GM19452 (cell line): ENCODE data around the gene NLRC5.
"Not testable (repeated sequence)": the region's sequence is repeated elsewhere in the genome, so short reads cannot be mapped to it uniquely, and the experiment has no call there.

Source experiments
- ATAC-seq: cut with Tn5 transposase; IDR thresholded peaks from one replicate; pipeline ENCODE4 v1.9.1; 2021; ENCODE audit not compliant: unreplicated experiment

Gene NLRC5

GRCh38 chr16:57042157-57043111, 53.1 kb downstream of the NLRC5 start:
- ATAC-seq: peak; percentile 69

DNA sequence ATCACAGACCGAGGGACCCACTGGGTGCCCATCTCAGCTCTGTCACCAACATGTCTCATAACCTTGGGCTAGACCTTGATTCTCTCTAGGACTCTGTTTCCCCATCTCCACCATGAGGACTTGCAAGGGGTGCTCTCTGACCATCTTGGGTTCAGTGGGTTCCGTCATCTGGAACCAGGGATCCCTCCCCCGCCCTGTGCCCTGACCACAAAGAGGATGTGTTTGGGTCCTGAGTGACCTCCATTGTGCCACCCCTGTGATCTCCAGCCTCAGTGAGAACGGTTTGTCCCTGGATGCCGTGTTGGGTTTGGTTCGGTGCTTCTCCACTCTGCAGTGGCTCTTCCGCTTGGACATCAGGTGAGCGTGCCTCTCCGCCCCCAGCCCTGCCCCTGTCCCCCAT, 53.9 kb downstream of the NLRC5 start:
- no peak for ATAC-seq

DNA sequence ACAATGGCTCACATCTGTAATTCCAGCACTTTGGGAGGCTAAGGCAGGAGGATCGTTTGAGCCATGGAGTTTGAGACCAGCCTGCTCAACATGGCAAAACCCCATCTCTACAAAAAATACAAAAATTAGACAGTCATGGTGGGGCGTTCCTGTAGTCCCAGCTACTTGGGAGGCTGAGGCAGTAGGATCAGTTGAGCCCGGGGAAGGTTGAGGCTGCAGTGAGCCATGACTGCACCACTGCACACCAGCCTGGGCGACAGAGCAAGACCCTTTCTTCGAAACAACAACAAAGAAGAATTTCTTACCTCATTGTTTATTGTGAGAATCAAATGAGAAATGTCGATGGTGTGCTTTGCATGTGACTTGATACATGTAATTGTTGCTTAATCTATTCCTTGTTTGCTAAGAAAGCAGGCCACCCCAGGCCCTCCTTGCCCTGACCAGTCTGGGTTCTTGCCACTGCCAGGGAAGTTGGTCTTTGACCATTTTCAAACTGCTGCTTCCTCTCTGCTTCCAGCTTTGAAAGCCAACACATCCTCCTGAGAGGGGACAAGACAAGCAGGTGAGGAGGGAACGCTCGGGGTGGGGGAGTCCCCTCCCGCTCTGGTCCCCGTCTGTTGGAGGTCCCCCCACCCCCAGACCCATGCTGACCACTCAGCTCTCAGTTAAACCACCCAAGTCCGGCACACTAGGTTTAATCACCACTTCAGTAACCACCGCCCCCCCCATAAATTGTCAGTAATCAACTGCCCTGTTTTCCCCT, 55.8 kb downstream of the NLRC5 start:
- ATAC-seq: no peak

GRCh38 chr16:57045694-57046381, 56.5 kb downstream of the NLRC5 start:
- ATAC-seq: no peak

- ATAC-seq: no peak
These were observed 58.7 kb downstream of the NLRC5 start for GRCh38 chr16:57048095-57048494.

DNA sequence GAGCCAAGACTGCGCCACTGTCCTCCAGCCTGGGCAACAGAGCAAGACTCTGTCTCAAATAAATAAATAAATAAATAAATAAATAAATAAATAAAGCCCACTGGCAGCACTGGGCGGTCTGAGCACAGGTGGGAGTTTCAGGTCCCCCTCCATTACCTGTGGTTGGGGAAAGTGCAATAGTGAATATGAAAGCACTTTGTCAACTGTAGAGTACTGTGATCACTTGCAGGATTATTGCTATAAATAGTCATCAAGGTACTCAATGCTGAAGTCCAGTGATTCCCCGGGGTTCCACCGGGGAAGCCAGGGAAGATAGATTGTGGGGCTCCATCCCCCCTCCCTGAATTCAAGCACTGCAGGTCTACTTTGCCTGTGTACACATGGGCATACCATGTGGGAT, 60.3 kb downstream of the NLRC5 start:
- ATAC-seq: peak; percentile 64

GRCh38 chr16:57051696-57052228, 62.4 kb downstream of the NLRC5 start:
- no peak for ATAC-seq

- no peak for ATAC-seq
These were observed 63.8 kb downstream of the NLRC5 start for GRCh38 chr16:57053206-57053605.

- ATAC-seq: no peak
These were observed 65.0 kb downstream of the NLRC5 start for GRCh38 chr16:57054338-57054737.

DNA sequence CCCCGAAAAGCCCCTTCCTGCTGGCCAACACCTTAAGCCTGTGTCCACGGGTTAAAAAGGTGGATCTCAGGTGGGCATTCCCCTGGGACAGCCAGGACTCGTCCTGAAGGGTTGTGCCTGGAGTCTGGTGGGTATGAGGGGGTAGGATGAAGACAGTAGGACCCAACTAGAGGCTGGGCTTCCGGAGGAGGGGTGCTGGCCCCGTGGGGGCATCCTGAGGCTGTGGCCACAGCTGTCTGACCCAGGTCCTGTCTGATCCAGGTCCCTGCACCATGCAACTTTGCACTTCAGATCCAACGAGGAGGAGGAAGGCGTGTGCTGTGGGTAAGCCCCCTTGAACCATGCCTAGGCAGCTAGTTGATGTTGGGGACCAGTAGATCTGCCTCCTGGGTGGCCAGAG, 65.4 kb downstream of the NLRC5 start:
- ATAC-seq: no peak

GRCh38 chr16:57055671-57056070, 66.3 kb downstream of the NLRC5 start:
- no peak for ATAC-seq

- no peak for ATAC-seq
These were observed 69.0 kb downstream of the NLRC5 start for GRCh38 chr16:57058291-57058861.

GRCh38 chr16:57060323-57061083, 71.1 kb downstream of the NLRC5 start:
- no peak for ATAC-seq

DNA sequence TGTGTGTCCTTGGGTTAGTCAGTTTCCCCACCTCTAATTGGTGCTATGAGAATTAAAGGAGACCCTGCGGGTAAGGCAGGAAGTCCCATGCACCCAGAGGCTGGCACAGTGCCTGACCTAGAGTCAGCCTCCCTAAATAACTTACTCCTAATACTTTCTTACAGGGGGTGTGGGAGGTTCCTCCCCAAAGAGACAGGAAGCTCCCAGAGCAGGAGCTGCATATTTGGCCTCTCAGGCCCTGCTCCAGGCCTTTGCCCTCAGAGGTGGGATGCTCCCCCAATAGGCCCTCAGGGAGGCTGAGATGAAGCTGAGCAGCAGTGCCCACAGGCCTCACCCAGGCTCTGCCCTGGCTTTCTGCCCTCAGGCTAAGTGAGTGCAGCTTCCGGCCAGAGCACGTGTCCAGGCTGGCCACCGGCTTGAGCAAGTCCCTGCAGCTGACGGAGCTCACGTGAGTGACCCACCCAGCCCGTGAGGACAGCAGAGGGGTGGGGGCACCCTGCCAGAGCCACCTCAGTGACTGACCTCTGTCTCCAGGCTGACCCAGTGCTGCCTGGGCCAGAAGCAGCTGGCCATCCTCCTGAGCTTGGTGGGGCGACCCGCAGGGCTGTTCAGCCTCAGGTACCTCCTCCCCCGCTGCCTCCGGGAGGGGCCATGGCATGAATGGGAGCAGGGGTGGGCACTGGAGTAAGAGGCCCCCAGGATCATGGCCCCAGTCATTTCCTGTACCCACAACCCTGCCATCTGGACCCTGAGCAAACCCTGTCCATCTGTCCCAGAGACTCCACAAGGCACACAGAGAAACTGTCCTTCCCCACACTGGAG, 71.9 kb downstream of the NLRC5 start:
- no peak for ATAC-seq

- ATAC-seq: no peak
These were observed 73.0 kb downstream of the NLRC5 start for GRCh38 chr16:57062329-57062728.

GRCh38 chr16:57063189-57063588, 73.8 kb downstream of the NLRC5 start:
- not testable (repeated sequence) for ATAC-seq

GRCh38 chr16:57064995-57065394, 75.6 kb downstream of the NLRC5 start:
- ATAC-seq: no peak

- ATAC-seq: no peak
These were observed 77.3 kb downstream of the NLRC5 start for GRCh38 chr16:57066625-57067024.

DNA sequence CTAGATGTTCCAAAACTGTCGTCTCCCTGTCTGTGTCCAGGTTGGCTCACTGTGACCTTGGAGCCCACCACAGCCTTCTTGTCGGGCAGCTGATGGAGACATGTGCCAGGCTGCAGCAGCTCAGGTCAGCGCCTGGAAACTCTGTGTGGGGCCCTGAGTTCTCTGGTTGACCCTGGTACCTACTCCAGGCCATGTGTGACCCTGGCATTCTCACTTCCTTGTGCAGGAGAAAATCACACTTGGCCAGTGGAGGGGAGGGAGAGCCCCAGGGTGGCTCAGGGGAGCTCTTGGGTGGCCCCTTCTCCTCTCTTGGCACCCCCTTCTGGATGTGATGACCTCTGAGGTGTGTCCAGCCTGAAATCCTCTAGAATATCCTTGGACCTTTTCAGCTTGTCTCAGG, 78.0 kb downstream of the NLRC5 start:
- ATAC-seq: no peak
